GM21619 (cell line): ENCODE measurements around the gene DNAH11.

Experiments
- ATAC-seq: cut with Tn5 transposase; IDR thresholded peaks from one replicate; pipeline ENCODE4 v1.9.1; 2021; ENCODE audit not compliant: unreplicated experiment

DNAH11 gene

GRCh38 chr7:21948364-21948763, 405.5 kb downstream of the DNAH11 start:
- no peak for ATAC-seq

DNA sequence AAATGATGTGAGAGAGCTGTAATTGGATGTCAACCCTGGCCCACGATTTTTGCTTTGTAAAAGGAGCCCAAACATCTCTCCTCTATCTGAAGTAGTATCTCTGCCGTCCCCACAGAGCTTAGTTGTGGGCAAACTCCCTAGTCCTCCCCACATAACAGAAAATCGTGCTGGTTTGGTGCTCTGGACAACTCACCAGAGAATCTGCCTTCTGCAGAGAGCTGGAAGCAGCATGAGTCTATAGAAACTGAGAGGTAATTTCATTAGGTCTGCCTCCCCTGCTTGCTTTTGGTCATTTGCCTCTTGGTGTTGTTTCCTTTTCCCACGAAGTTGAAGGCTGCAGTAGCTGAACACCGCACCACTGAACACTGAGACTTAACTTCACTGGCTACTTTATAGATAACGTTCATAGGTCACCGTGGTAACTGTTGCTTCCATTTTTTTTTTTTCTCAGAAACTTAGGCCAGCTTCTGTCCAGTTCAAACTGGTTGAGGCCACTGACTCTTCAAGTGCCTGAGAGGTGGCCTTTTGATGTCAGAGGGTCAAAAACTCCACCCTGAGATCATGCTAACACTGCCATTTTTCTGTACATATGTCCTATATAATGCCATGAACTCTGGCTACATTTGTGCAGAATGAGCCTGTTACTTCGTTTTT, 406.2 kb downstream of the DNAH11 start:
- no peak for ATAC-seq
